ENCODE results near the gene SHQ1. TPM values are rescaled to one million over a fixed set of nuclear protein-coding genes. Genes with fewer than 3 reads are reported as not detected.

SHQ1 gene
- total RNA-seq, 1 experiment from 2014 or later: 22.3 TPM

DNA sequence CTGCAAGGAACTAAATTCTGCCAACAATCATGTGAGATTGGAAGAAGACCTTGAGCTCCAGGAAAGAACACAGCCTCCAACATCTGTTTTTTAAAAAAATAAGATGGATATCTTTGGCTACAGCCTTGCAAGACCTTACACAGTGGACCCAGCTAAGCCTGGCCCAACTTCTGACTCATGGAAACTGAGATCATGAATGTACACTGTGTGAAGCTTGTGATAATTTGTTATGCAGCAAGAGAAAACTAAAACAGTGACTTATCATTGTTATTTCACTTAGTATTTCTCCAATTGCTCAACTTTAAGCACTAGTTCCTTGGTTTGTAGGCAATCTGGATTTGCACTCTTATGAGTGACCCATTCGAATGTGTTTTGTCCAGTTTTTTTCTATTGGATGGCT is 29.3 kb downstream of the SHQ1 start:
- H3K36me3 Mint-ChIP-seq (ENCODE audit: insufficient read depth, unreplicated experiment): no peaks in the 10 kb centered on the region
- BruUV-seq (replicated peaks): no TSS peak
- H3K4me1 Mint-ChIP-seq (ENCODE audit: low read depth, unreplicated experiment): no peaks in the 10 kb centered on the region
- TF ChIP-seq, protein P1, sequence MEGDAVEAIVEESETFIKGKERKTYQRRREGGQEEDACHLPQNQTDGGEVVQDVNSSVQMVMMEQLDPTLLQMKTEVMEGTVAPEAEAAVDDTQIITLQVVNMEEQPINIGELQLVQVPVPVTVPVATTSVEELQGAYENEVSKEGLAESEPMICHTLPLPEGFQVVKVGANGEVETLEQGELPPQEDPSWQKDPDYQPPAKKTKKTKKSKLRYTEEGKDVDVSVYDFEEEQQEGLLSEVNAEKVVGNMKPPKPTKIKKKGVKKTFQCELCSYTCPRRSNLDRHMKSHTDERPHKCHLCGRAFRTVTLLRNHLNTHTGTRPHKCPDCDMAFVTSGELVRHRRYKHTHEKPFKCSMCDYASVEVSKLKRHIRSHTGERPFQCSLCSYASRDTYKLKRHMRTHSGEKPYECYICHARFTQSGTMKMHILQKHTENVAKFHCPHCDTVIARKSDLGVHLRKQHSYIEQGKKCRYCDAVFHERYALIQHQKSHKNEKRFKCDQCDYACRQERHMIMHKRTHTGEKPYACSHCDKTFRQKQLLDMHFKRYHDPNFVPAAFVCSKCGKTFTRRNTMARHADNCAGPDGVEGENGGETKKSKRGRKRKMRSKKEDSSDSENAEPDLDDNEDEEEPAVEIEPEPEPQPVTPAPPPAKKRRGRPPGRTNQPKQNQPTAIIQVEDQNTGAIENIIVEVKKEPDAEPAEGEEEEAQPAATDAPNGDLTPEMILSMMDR (IDR thresholded peaks at IDR 0.05; ENCODE audit: unreplicated experiment): no peak
- no peak overlapping the region for H3K4me3 Mint-ChIP-seq (ENCODE audit: low read depth, unreplicated experiment)
- DNase-seq: no peak
- CTCF ChIA-PET: interaction anchor here (0.6 to 1.5 kb wide), 3 partner anchors 391 to 863 kb away, joined by 3 read pairs; no protein-coding TSS in a partner anchor
- H3K9me3 Mint-ChIP-seq (ENCODE audit: low read depth, unreplicated experiment): no peaks in the 10 kb centered on the region
- intact Hi-C loops (cut with micrococcal nuclease; ENCODE audit: unreplicated experiment): loop anchor here (1.0 to 2.0 kb wide), 2 partner anchors 152 to 864 kb away; no protein-coding TSS in a partner anchor
- H3K27me3 Mint-ChIP-seq (ENCODE audit: unreplicated experiment): no peaks in the 10 kb centered on the region
- no peak overlapping the region for H3K27ac Mint-ChIP-seq (ENCODE audit: unreplicated experiment)

DNA sequence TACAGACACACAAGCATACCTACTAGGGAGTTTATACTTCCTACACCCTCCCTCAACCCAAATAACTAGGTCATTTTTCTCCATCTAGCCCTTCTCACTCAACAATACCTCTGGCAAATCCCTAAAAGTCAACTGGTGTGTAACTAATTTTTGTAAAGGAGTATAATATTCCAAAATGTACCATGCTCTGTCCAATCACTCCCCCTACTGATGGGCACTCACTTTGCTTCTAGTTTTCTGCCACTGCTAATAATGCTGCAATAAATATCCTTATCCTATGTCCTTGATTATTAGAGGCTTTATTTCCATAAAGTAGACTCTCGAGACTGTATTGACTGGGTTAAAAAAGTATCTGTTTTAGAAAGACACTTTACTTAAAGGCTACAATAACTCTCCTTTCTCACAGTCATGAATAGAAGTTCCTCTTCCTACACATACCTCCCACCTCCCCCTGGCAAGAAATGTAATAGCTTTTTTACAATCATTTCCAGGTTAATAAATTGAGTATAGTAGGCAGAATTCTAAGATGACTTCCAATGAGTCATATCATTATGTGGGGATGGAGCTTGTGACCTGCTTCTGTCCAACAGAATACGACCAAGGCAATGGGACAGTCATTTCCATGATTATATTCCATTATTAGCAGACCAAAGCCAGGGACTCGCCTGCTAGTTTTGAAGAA is 30.0 kb downstream of the SHQ1 start:
- CTCF ChIA-PET: interaction anchor here (0.7 to 1.5 kb wide), 2 partner anchors 390 to 863 kb away, joined by 3 read pairs; no protein-coding TSS in a partner anchor
- Mint-ChIP-seq H3K4me3 (ENCODE audit: low read depth, unreplicated experiment) (no peak overlapping the region), H3K27me3 (ENCODE audit: unreplicated experiment) (no peaks in the 10 kb centered on the region), H3K27ac (ENCODE audit: unreplicated experiment) (no peak overlapping the region), H3K4me1 (ENCODE audit: low read depth, unreplicated experiment) (no peaks in the 10 kb centered on the region), H3K36me3 (ENCODE audit: insufficient read depth, unreplicated experiment) (no peaks in the 10 kb centered on the region), H3K9me3 (ENCODE audit: low read depth, unreplicated experiment) (no peaks in the 10 kb centered on the region)
- BruUV-seq (replicated peaks): no TSS peak
- intact Hi-C loops (cut with micrococcal nuclease; ENCODE audit: unreplicated experiment): loop anchor here (1.0 to 2.0 kb wide), 2 partner anchors 151 to 863 kb away; no protein-coding TSS in a partner anchor
- peak; percentile 15 for DNase-seq
- TF ChIP-seq, protein P1 (IDR thresholded peaks at IDR 0.05; ENCODE audit: unreplicated experiment): peak; percentile 23

DNA sequence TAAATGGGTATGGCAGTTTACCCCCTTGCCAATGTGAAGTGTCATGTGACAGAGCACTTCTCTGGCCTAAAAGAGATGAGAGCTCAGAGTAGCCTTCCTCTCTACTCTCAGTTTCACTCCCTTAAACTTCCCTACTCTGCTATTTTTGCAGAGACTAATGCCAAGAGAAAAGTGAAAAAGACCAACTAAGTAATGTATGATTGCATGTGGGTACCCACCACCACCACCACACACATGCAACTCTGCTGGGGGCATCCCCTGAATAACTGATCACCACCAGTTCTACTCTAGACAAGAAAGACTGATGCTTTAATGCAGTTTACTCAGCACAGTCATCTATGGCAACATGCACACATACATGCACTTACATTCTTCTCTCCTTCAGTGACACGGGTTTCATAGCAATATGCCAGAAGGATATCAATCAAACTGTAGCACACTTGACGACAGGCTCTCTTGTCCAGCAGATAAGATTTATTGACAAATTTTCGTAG is 31.3 kb downstream of the SHQ1 start:
- TF ChIP-seq, protein P1 (IDR thresholded peaks at IDR 0.05; ENCODE audit: unreplicated experiment): no peak
- Mint-ChIP-seq H3K4me3 (ENCODE audit: low read depth, unreplicated experiment) (no peak overlapping the region), H3K27me3 (ENCODE audit: unreplicated experiment) (no peaks in the 10 kb centered on the region), H3K4me1 (ENCODE audit: low read depth, unreplicated experiment) (no peaks in the 10 kb centered on the region), H3K36me3 (ENCODE audit: insufficient read depth, unreplicated experiment) (no peaks in the 10 kb centered on the region), H3K27ac (ENCODE audit: unreplicated experiment) (no peak overlapping the region), H3K9me3 (ENCODE audit: low read depth, unreplicated experiment) (no peaks in the 10 kb centered on the region)
- no peak for DNase-seq
- BruUV-seq (replicated peaks): no TSS peak
- intact Hi-C loops (cut with micrococcal nuclease; ENCODE audit: unreplicated experiment): no loop called here
- CTCF ChIA-PET: no interaction called here

DNA sequence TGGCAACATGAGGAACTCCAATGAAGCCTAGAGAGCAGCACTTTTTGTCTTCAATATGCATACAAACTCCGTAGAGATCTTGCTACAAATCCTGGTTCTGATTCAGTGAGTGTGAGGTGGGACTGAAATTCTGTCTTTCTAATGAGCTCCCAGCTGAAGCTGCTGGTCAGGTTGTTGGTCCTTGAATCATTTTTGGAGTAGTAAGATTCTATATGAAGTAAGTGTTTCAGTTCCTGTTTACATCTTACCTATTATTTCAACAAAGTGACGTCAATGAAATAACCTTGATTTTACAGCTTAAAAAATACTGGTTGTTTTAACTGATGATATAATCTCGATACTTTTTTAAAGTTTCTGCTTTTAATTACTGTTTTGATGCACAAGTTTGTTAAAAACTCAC is 33.9 kb downstream of the SHQ1 start:
- CTCF ChIA-PET: interaction anchor here (0.6 kb wide), 1 partner anchor 438 kb away, joined by 4 read pairs; no protein-coding TSS in a partner anchor

More for the DNA sequence above, 33.9 kb downstream of the SHQ1 start:
- no peaks in the 10 kb centered on the region for H3K27me3 Mint-ChIP-seq (ENCODE audit: unreplicated experiment)
- no peaks in the 10 kb centered on the region for H3K36me3 Mint-ChIP-seq (ENCODE audit: insufficient read depth, unreplicated experiment)
- no peak overlapping the region for H3K27ac Mint-ChIP-seq (ENCODE audit: unreplicated experiment)
- TF ChIP-seq, protein P1 (IDR thresholded peaks at IDR 0.05; ENCODE audit: unreplicated experiment): no peak
- H3K4me3 Mint-ChIP-seq (ENCODE audit: low read depth, unreplicated experiment): no peak overlapping the region
- intact Hi-C loops (cut with micrococcal nuclease; ENCODE audit: unreplicated experiment): no loop called here
- no peak for DNase-seq
- H3K9me3 Mint-ChIP-seq (ENCODE audit: low read depth, unreplicated experiment): no peaks in the 10 kb centered on the region
- H3K4me1 Mint-ChIP-seq (ENCODE audit: low read depth, unreplicated experiment): no peaks in the 10 kb centered on the region
- no TSS peak for BruUV-seq (replicated peaks)

Measured in Calu3 (cell line).